H54 (cell line): ENCODE measurements around the gene PIK3CD.
"Not testable (repeated sequence)": the region's sequence is repeated elsewhere in the genome, so short reads cannot be mapped to it uniquely, and the experiment has no call there.

Source experiments
- DNase-seq: peaks from one replicate; pipeline ENCODE4 v3.0.0; 2011; ENCODE audit warnings: low spot score, mixed read lengths; ENCODE audit not compliant: insufficient read length
- FAIRE-seq: peaks from 3 replicates; lab custom pipeline; 2011; peaks lifted over from hg19 to GRCh38; lab: Jason Lieb, UNC
- POLR2A ChIP-seq: IDR thresholded peaks from 2 replicates; pipeline ENCODE4 v1.6.1; 2011; ENCODE audit warnings: low read depth, mild to moderate bottlenecking, low read length

Gene PIK3CD

GRCh38 chr1:9699361-9699760 is 47.8 kb downstream of the PIK3CD start:
- DNase-seq (no peak), FAIRE-seq (no peak)
- no peak for TF ChIP-seq POLR2A

GRCh38 chr1:9700340-9700739 is 48.8 kb downstream of the PIK3CD start:
- FAIRE-seq = peak; percentile 15
- DNase-seq = peak; percentile 63
- no peak for TF ChIP-seq POLR2A

GRCh38 chr1:9701665-9702064 is 50.1 kb downstream of the PIK3CD start:
- no peak for FAIRE-seq
- no peak for DNase-seq
- no peak for TF ChIP-seq POLR2A

GRCh38 chr1:9703165-9703509 is 51.6 kb downstream of the PIK3CD start:
- DNase-seq = no peak
- TF ChIP-seq POLR2A = no peak
- FAIRE-seq = no peak

GRCh38 chr1:9703681-9704080 is 52.1 kb downstream of the PIK3CD start:
- FAIRE-seq (no peak), DNase-seq (no peak)
- no peak for TF ChIP-seq POLR2A

GRCh38 chr1:9705337-9706093 is 54.0 kb downstream of the PIK3CD start:
- FAIRE-seq (no peak), DNase-seq (no peak)
- no peak for TF ChIP-seq POLR2A

GRCh38 chr1:9706178-9706577 is 54.6 kb downstream of the PIK3CD start:
- FAIRE-seq = no peak
- no peak for DNase-seq
- no peak for TF ChIP-seq POLR2A

- DNase-seq (no peak), FAIRE-seq (no peak)
- no peak for TF ChIP-seq POLR2A
Observed at GRCh38 chr1:9710037-9710436, 58.5 kb downstream of the PIK3CD start.

GRCh38 chr1:9711466-9712020 is 60.0 kb downstream of the PIK3CD start:
- TF ChIP-seq POLR2A = no peak
- no peak for FAIRE-seq
- DNase-seq = no peak

GRCh38 chr1:9712767-9713166 is 61.2 kb downstream of the PIK3CD start:
- FAIRE-seq, DNase-seq: not testable (repeated sequence)

GRCh38 chr1:9714257-9714718 is 62.8 kb downstream of the PIK3CD start:
- no peak for FAIRE-seq
- TF ChIP-seq POLR2A = no peak

GRCh38 chr1:9715536-9716226 is 64.2 kb downstream of the PIK3CD start:
- no peak for FAIRE-seq

More at GRCh38 chr1:9714257-9714718, 62.8 kb downstream of the PIK3CD start:
- no peak for DNase-seq

GRCh38 chr1:9716404-9717192 is 65.1 kb downstream of the PIK3CD start:
- FAIRE-seq = no peak
- TF ChIP-seq POLR2A = no peak
- DNase-seq = no peak

More at GRCh38 chr1:9715536-9716226, 64.2 kb downstream of the PIK3CD start:
- no peak for TF ChIP-seq POLR2A
- no peak for DNase-seq
